ENCODE data around the gene CLCNKA. TPM values are rescaled to one million over a fixed set of nuclear protein-coding genes. Genes with fewer than 3 reads are reported as not detected.

Gene CLCNKA
- polyA plus RNA-seq, 1 of the 3 experiments (the other 2 are of a cell fraction), result 0.03 TPM

GRCh38 chr1:16053781-16054502 lies 32.1 kb downstream of the CLCNKA start (continued):
- no peak for TF ChIP-seq USF1 (IDR thresholded peaks at IDR 0.05; ENCODE audit: borderline replicate concordance, low read depth)
- no peak for TF ChIP-seq CTCF (IDR thresholded peaks at IDR 0.05)

- Histone ChIP-seq H3K79me2 (ENCODE audit: insufficient read depth) (no peaks in the 10 kb centered on the region), H3F3A (replicated peaks; ENCODE audit: insufficient read depth) (no peaks in the 10 kb centered on the region), H3K4me3 (ENCODE audit: low read depth in 2 of 2, low read length in 1 of 2) (no peak overlapping the region), H3K36me3 (replicated peaks in 1 of 2; ENCODE audit: control insufficient read depth in 1 of 2, insufficient read depth in 2 of 2, low read length in 1 of 2) (no peaks in the 10 kb centered on the region), H3K9me3 (no peaks in the 10 kb centered on the region), H3K9me2 (no peaks in the 10 kb centered on the region), H3K9ac (no peak overlapping the region), H3K4me1 (ENCODE audit: control insufficient read depth in 1 of 2, insufficient read depth in 2 of 2, low read depth in 1 of 2, low read length in 1 of 2) (no peaks in the 10 kb centered on the region; a peak in 1 of 4 replicates), H3K4me2 (no peak overlapping the region), H2AFZ (ENCODE audit: low read depth) (no peak overlapping the region), H3K27me3 (ENCODE audit: insufficient read depth) (no peaks in the 10 kb centered on the region), H3K27ac (ENCODE audit: low read depth in 2 of 2, low read length in 1 of 2) (no peak overlapping the region), H4K20me1 (ENCODE audit: insufficient read depth) (no peaks in the 10 kb centered on the region)
- no peak for DNase-seq
- WGBS (ENCODE audit: low lambda C conversion rate), result 79% methylated on average over 7 of the region's 7 CpGs
- TF ChIP-seq EZH2phosphoT487 (IDR thresholded peaks at IDR 0.05; ENCODE audit: borderline replicate concordance, low read depth), result no peak
- TF ChIP-seq EP300 (IDR thresholded peaks at IDR 0.05; ENCODE audit: borderline replicate concordance in 1 of 2, low read depth in 1 of 2, low read length in 1 of 2), result no peak
- TF ChIP-seq, protein P1, sequence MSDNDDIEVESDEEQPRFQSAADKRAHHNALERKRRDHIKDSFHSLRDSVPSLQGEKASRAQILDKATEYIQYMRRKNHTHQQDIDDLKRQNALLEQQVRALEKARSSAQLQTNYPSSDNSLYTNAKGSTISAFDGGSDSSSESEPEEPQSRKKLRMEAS (IDR thresholded peaks at IDR 0.05; ENCODE audit: low read depth), result no peak
- TF ChIP-seq CHD2 (IDR thresholded peaks at IDR 0.05; ENCODE audit: low read length, partially characterized antibody), result no peak
- TF ChIP-seq ELF1 (IDR thresholded peaks at IDR 0.05), result no peak
- no peak for TF ChIP-seq RXRA (IDR thresholded peaks at IDR 0.05; ENCODE audit: borderline replicate concordance, low read depth)
- TF ChIP-seq NFIC (IDR thresholded peaks at IDR 0.05; ENCODE audit: borderline replicate concordance), result no peak
- no peak for TF ChIP-seq SMC3 (IDR thresholded peaks at IDR 0.05; ENCODE audit: low read depth, low read length)
- TF ChIP-seq, protein P2, sequence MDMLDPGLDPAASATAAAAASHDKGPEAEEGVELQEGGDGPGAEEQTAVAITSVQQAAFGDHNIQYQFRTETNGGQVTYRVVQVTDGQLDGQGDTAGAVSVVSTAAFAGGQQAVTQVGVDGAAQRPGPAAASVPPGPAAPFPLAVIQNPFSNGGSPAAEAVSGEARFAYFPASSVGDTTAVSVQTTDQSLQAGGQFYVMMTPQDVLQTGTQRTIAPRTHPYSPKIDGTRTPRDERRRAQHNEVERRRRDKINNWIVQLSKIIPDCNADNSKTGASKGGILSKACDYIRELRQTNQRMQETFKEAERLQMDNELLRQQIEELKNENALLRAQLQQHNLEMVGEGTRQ (IDR thresholded peaks at IDR 0.05; ENCODE audit: borderline replicate concordance, low read depth, low read length), result no peak
- no peak for TF ChIP-seq GATA2 (CRISPR knock-in tag; IDR thresholded peaks at IDR 0.05)
- TF ChIP-seq RAD21 (IDR thresholded peaks at IDR 0.05; ENCODE audit: low read length), result no peak
- TF ChIP-seq REST (IDR thresholded peaks at IDR 0.05; ENCODE audit: low read depth, low read length), result no peak
- POLR2A ChIA-PET, result no interaction called here
- CTCF ChIA-PET, result interaction anchor here (0.6 to 4.6 kb wide), 20 partner anchors 8 to 263 kb away, joined by 3 to 58 read pairs (median 7); partner anchors contain the start of genes FAM131C and HSPB7
Observed at GRCh38 chr1:16054598-16055540, 33.0 kb downstream of the CLCNKA start.
